Kidney (tissue), 14 donors: ENCODE measurements around the gene VANGL1. TPM values are rescaled to one million over a fixed set of nuclear protein-coding genes. Genes with fewer than 3 reads are reported as not detected.

Experiments used
- DNase-seq, 5 donors: peaks; one replicate each; pipeline ENCODE4 v3.0.0-alpha.2; 2013 to 2020
- FAIRE-seq: peaks from 2 replicates; lab custom pipeline; 2012; peaks lifted over from hg19 to GRCh38; lab: Jason Lieb, UNC
- H3K27ac ChIP-seq, 2 donors: one replicate each; pipeline ENCODE4 v1.7.0; 2013; ENCODE audit warnings: low read depth in 2 of 2, low read length in 2 of 2, inconsistent platforms in 1 of 2
- H3K27me3 ChIP-seq: one replicate; pipeline ENCODE4 v1.7.1; 2013; ENCODE audit warnings: low read length, inconsistent platforms; ENCODE audit not compliant: control insufficient read depth, insufficient read depth
- H3K36me3 ChIP-seq, 3 donors: one replicate each; pipeline versions ENCODE4 v1.7.0 to v1.7.1; 2013; ENCODE audit warnings: low read length in 3 of 3, control low read depth in 1 of 3, inconsistent platforms in 1 of 3; ENCODE audit not compliant: insufficient read depth in 3 of 3, control insufficient read depth in 2 of 3
- H3K4me1 ChIP-seq, 3 donors: one replicate each; pipeline versions ENCODE4 v1.7.0 to v1.7.1; 2013; ENCODE audit warnings: low read length in 3 of 3, inconsistent platforms in 1 of 3, low read depth in 1 of 3; ENCODE audit not compliant: control insufficient read depth in 2 of 3, insufficient read depth in 2 of 3
- H3K4me3 ChIP-seq, 3 donors: one replicate each; pipeline versions ENCODE4 v1.7.0 to v1.8.1; 2013; ENCODE audit warnings: low read length in 3 of 3, control low read depth in 1 of 3, inconsistent platforms in 1 of 3
- H3K9ac ChIP-seq, 3 donors: one replicate each; pipeline versions ENCODE4 v1.7.0 to v1.7.1; 2013; ENCODE audit warnings: low read length in 3 of 3, control low read depth in 1 of 3, inconsistent platforms in 1 of 3
- H3K9me3 ChIP-seq, 3 donors: one replicate each; pipeline versions ENCODE4 v1.7.0 to v1.7.1; 2013; ENCODE audit warnings: low read length in 3 of 3, control low read depth in 1 of 3, inconsistent platforms in 1 of 3; ENCODE audit not compliant: control insufficient read depth in 2 of 3, insufficient read depth in 1 of 3
- intact Hi-C: fragments of 100-400 bp; cut with DNase I; formaldehyde crosslinking; loops from one replicate; pipeline ENCODE4 v1.11.1; 2022
- polyA plus RNA-seq: library from polyadenylated mRNA; stranded (reverse); fragments of 350-450 nt; fragmentation: Illumina TruSeq; extraction: RNeasy Lipid Tissue Mini Kit (QIAGEN cat#74804); gene quantifications from one replicate; pipeline ENCODE4 v1.2.3, GENCODE V29; 2014; ENCODE audit warnings: low read depth, low replicate concordance; ENCODE audit not compliant: insufficient read depth
- total RNA-seq: library from RNA; stranded (reverse); fragmentation: NEBNext Ultra II Directional; extraction: Animal tissue kit (Norgen Biotek cat#: 25700); gene quantifications from one replicate; pipeline ENCODE4 v1.2.1, GENCODE V29; 2021
- TF ChIP-seq, protein P1 (sequence below): IDR thresholded peaks from 3 replicates; pipeline ENCODE4 v1.5.1; 2012; ENCODE audit warnings: mild to moderate bottlenecking, moderate library complexity, borderline replicate concordance; ENCODE audit not compliant: insufficient read depth; ENCODE audit errors: extremely low read depth
- donor health status: control.
- donor health status: control.
- donor health status: control.
- donor health status: control.
- donor health status: control.
- donor health status: DM: yes; HTN: yes; CAD: no.
- donor health status: Normal renal cell carcinoma (clear cell type).

Gene VANGL1
- total and polyA plus RNA-seq, 2 donors from 2014 or later, result 2.7 to 12.3 TPM

DNA sequence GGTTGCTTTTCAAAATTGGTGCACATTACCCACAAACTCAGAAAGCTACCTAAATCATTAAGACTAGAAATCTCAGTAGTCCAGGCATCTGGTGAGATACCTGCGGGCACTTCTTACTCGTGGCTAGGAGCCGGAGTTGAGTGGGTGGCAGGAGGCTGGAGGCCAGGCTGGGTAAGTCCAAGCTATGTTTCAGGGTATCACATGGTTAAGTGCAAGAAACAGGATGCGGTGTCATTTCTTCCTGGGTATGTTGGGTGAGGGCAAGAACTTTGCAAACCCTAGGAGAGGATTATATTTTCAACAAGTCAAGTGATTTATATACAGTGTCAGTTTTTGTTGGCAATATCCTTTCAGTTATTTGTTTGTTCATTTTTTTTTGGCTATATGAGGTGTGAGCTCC, 41.0 kb downstream of the VANGL1 start:
- TF ChIP-seq, protein P1, sequence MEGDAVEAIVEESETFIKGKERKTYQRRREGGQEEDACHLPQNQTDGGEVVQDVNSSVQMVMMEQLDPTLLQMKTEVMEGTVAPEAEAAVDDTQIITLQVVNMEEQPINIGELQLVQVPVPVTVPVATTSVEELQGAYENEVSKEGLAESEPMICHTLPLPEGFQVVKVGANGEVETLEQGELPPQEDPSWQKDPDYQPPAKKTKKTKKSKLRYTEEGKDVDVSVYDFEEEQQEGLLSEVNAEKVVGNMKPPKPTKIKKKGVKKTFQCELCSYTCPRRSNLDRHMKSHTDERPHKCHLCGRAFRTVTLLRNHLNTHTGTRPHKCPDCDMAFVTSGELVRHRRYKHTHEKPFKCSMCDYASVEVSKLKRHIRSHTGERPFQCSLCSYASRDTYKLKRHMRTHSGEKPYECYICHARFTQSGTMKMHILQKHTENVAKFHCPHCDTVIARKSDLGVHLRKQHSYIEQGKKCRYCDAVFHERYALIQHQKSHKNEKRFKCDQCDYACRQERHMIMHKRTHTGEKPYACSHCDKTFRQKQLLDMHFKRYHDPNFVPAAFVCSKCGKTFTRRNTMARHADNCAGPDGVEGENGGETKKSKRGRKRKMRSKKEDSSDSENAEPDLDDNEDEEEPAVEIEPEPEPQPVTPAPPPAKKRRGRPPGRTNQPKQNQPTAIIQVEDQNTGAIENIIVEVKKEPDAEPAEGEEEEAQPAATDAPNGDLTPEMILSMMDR, result no peak

DNA sequence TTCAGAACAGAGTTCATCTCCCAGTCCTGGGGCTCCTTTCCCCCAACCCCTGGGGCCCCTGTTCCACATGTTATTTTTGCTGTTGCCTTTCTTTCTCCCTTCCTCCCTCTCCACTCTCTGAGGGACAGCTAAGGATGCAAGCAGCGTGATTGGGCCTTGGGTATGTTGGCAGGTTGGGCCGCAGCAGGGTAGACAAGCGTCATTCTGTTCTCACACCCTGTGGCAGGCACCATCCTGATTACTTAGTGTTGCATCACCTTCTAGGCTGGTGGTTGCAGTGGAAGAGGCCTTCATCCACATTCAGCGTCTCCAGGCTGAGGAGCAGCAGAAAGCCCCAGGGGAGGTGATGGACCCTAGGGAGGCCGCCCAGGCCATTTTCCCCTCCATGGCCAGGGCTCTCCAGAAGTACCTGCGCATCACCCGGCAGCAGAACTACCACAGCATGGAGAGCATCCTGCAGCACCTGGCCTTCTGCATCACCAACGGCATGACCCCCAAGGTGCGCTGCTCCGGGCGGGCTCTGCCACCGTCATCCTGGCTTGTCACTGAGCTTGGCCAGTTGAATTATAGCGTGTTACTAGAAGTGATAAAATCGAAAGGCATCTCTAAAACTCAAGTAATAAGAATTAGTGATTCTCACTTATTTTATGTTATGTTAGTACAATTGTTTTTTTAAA, 43.4 kb downstream of the VANGL1 start:
- intact Hi-C loops, result no loop called here
- no peak overlapping the region for H3K9ac ChIP-seq
- no peaks in the 10 kb centered on the region for H3K9me3 ChIP-seq
- FAIRE-seq (no peak), DNase-seq (no peak)
- H3K27ac ChIP-seq, result no peak overlapping the region
- H3K27me3 ChIP-seq, result no peaks in the 10 kb centered on the region
- TF ChIP-seq, protein P1, result no peak
- H3K4me3 ChIP-seq, result no peak overlapping the region
- H3K4me1 ChIP-seq, result no peaks in the 10 kb centered on the region
- peaks cover 0 to 16% (median 3%) of the 10 kb centered on the region in 3 donors for H3K36me3 ChIP-seq

More for the DNA sequence above, 41.0 kb downstream of the VANGL1 start:
- Histone ChIP-seq H3K36me3 (peaks cover 0 to 16% (median 2%) of the 10 kb centered on the region in 3 donors), H3K9ac (no peak overlapping the region), H3K4me1 (no peaks in the 10 kb centered on the region), H3K27me3 (no peaks in the 10 kb centered on the region), H3K4me3 (no peak overlapping the region), H3K27ac (no peak overlapping the region), H3K9me3 (no peaks in the 10 kb centered on the region)
- intact Hi-C loops, result no loop called here
- no peak for DNase-seq
- no peak for FAIRE-seq

DNA sequence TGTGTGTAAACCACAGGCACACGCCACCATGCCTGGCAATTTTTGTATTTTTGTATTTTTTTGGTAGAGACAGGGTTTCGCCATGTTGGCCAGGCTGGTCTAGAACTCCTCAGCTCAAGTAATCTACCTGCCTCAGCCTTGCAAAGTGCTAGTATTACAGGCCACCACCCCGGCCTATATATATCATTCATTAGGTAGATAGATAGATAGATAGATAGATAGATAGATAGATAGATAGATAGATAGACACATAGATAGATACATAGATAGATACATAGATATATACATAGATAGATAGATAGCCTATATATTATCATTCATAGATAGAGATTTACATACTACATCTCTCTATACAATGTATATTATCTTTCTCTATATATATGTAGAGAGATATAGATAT, 46.0 kb downstream of the VANGL1 start:
- H3K36me3 ChIP-seq, result peaks cover 3 to 26% (median 14%) of the 10 kb centered on the region in 3 donors
- H3K4me1 ChIP-seq, result no peaks in the 10 kb centered on the region
- no peak overlapping the region for H3K9ac ChIP-seq
- TF ChIP-seq, protein P1, result no peak
- FAIRE-seq, result no peak
- no peak overlapping the region for H3K4me3 ChIP-seq
- H3K9me3 ChIP-seq, result no peaks in the 10 kb centered on the region
- intact Hi-C loops, result no loop called here
- H3K27me3 ChIP-seq, result no peaks in the 10 kb centered on the region
- no peak for DNase-seq
- no peak overlapping the region for H3K27ac ChIP-seq
